ENCODE measurements around the gene GTPBP6.
A peak's percentile ranks its signal among the peaks of the same experiment; 100 is the strongest.

GTPBP6 gene

DNA sequence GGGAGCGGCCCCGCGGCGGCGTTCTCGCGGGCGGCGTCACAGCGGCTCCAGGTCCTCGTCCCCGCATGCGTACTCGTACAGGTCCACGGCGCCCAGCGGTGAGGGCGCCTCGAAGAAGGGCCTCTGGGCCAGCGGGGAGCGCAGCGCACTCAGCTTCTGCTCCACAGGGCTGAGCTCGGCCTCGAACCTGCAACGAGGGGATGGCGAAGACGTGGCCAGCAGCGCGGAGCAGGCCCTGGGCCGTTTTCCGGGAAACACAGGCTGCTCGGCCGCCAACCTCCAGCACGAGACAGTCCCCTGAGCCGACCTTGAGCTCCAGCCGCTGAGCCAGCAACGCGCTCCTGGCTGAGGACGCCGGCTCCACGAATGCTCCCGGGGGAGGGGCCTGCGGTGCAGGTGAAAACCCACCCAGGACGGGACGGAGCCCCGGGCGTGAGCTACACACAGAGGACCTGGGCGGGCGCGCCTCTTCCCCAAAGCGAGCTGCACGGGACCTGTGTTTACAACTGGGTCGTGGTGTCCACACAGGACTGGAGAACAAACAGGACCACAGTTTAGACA lies 15.8 kb upstream of the GTPBP6 start:
- no peak overlapping the region for H3K4ac ChIP-seq (ENCODE audit: low read length)
- H3K9ac ChIP-seq (ENCODE audit: low read depth, low read length, poor library complexity), result peak overlapping the region; percentile 21
- no peak overlapping the region for H2AK5ac ChIP-seq (ENCODE audit: low read depth, low read length)
- H3K23ac ChIP-seq (ENCODE audit: low read depth, low read length, poor library complexity), result peak overlapping the region; percentile 85
- no peak overlapping the region for H4K8ac ChIP-seq (ENCODE audit: low read depth, low read length)
- no peak overlapping the region for H3K18ac ChIP-seq (ENCODE audit: low read length)
- H2BK12ac ChIP-seq (ENCODE audit: low read length), result no peak overlapping the region
- H3K79me1 ChIP-seq (ENCODE audit: low read depth, low read length), result peaks cover 12% of the 10 kb centered on the region
- H3K36me3 ChIP-seq (replicated peaks in 1 of 2; ENCODE audit: control insufficient read depth in 2 of 2, insufficient read depth in 2 of 2, low read length in 2 of 2), result peaks cover 31 to 60% of the 10 kb centered on the region in 2 donors
- no peak overlapping the region for H3K4me2 ChIP-seq (ENCODE audit: insufficient read depth, low read length, poor library complexity, severe bottlenecking)
- H3K27me3 ChIP-seq (ENCODE audit: control insufficient read depth in 3 of 3, insufficient read depth in 3 of 3, low read depth in 1 of 3, low read length in 3 of 3), result no peaks in the 10 kb centered on the region
- H2BK120ac ChIP-seq (ENCODE audit: low read depth, low read length), result no peak overlapping the region
- H3K4me1 ChIP-seq (ENCODE audit: control insufficient read depth in 2 of 2, insufficient read depth in 1 of 2, low read depth in 1 of 2, low read length in 2 of 2), result peaks cover 3 to 6% of the 10 kb centered on the region in 2 donors
- no peak overlapping the region for H3K4me3 ChIP-seq (ENCODE audit: low read length in 2 of 2)
- no peak overlapping the region for H3K27ac ChIP-seq (replicated peaks; ENCODE audit: low read length)
- no peak overlapping the region for H4K91ac ChIP-seq (ENCODE audit: low read depth, low read length, poor library complexity)
- peaks cover 7 to 10% of the 10 kb centered on the region in 2 donors for H3K9me3 ChIP-seq (replicated peaks in 1 of 2; ENCODE audit: control insufficient read depth in 2 of 2, insufficient read depth in 1 of 2, low read depth in 1 of 2, low read length in 2 of 2)
- no peak overlapping the region for H2AFZ ChIP-seq (ENCODE audit: low read length)
- H3K14ac ChIP-seq (ENCODE audit: low read length), result peak overlapping the region; percentile 38
- DNase-seq (ENCODE audit: low spot score), result no peak
- H2BK15ac ChIP-seq (ENCODE audit: low read length), result no peak overlapping the region
- WGBS, 2 donors (ENCODE audit: extremely low coverage in 2 of 2, insufficient read length in 2 of 2, insufficient replicate concordance in 1 of 2), result no CpG with 5 or more reads among the region's 53 CpGs
- H2BK5ac ChIP-seq (ENCODE audit: low read length), result peak overlapping the region; percentile 87

DNA sequence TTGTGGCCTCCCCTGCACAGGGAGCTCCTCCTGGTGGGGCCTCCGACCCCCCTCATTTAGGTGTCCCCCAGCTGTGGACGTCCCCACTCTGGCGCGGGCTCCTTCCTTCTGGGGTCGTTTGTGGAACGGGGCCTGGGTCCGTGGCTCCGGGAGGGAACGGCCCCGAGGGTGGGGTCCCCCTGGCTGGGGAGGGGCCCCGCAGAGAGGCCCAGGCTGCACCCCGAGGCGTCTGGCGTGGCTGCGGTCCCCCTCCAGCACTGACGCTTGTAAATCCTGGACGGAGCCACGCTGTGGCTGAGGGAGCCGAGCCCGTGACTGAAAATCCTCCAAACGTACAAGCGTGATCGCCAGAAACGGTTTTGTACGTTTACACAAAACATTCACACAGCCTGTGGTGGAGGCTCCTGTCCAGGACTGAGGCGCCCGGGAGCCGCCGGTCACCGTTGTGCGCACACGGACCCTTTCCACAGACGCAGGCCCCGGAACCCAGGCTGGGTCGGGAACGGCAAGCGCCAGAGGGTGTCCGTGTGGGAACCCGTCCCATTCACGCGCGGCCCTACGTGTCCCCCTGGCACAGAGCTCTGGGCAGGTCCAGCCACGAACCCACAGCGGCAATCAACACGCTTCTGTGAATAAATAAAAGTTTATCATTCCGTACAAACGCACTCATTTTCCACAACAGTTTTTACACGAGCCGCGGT lies 15.2 kb upstream of the GTPBP6 start:
- no peak overlapping the region for H3K4me3 ChIP-seq (ENCODE audit: low read length in 2 of 2)
- no peak overlapping the region for H2BK12ac ChIP-seq (ENCODE audit: low read length)
- peaks cover 3 to 6% of the 10 kb centered on the region in 2 donors for H3K4me1 ChIP-seq (ENCODE audit: control insufficient read depth in 2 of 2, insufficient read depth in 1 of 2, low read depth in 1 of 2, low read length in 2 of 2)
- H3K27me3 ChIP-seq (ENCODE audit: control insufficient read depth in 3 of 3, insufficient read depth in 3 of 3, low read depth in 1 of 3, low read length in 3 of 3), result no peaks in the 10 kb centered on the region
- H4K8ac ChIP-seq (ENCODE audit: low read depth, low read length), result no peak overlapping the region
- H2BK15ac ChIP-seq (ENCODE audit: low read length), result no peak overlapping the region
- peaks cover 29 to 56% of the 10 kb centered on the region in 2 donors for H3K36me3 ChIP-seq (replicated peaks in 1 of 2; ENCODE audit: control insufficient read depth in 2 of 2, insufficient read depth in 2 of 2, low read length in 2 of 2)
- H2AFZ ChIP-seq (ENCODE audit: low read length), result no peak overlapping the region
- no peak overlapping the region for H2BK120ac ChIP-seq (ENCODE audit: low read depth, low read length)
- peaks cover 7 to 10% of the 10 kb centered on the region in 2 donors for H3K9me3 ChIP-seq (replicated peaks in 1 of 2; ENCODE audit: control insufficient read depth in 2 of 2, insufficient read depth in 1 of 2, low read depth in 1 of 2, low read length in 2 of 2)
- no peak for DNase-seq (ENCODE audit: low spot score)
- H4K91ac ChIP-seq (ENCODE audit: low read depth, low read length, poor library complexity), result no peak overlapping the region
- peak overlapping the region; percentile 24 for H2BK5ac ChIP-seq (ENCODE audit: low read length)
- peaks cover 12% of the 10 kb centered on the region for H3K79me1 ChIP-seq (ENCODE audit: low read depth, low read length)
- H3K4me2 ChIP-seq (ENCODE audit: insufficient read depth, low read length, poor library complexity, severe bottlenecking), result no peak overlapping the region
- H3K18ac ChIP-seq (ENCODE audit: low read length), result no peak overlapping the region
- no CpG with 5 or more reads among the region's 51 CpGs for WGBS, 2 donors (ENCODE audit: extremely low coverage in 2 of 2, insufficient read length in 2 of 2, insufficient replicate concordance in 1 of 2)
- peak overlapping the region; percentile 8 for H3K14ac ChIP-seq (ENCODE audit: low read length)
- no peak overlapping the region for H3K27ac ChIP-seq (replicated peaks; ENCODE audit: low read length)
- peak overlapping the region; percentile 89 for H3K23ac ChIP-seq (ENCODE audit: low read depth, low read length, poor library complexity)
- no peak overlapping the region for H3K4ac ChIP-seq (ENCODE audit: low read length)
- no peak overlapping the region for H2AK5ac ChIP-seq (ENCODE audit: low read depth, low read length)
- no peak overlapping the region for H3K9ac ChIP-seq (ENCODE audit: low read depth, low read length, poor library complexity)

DNA sequence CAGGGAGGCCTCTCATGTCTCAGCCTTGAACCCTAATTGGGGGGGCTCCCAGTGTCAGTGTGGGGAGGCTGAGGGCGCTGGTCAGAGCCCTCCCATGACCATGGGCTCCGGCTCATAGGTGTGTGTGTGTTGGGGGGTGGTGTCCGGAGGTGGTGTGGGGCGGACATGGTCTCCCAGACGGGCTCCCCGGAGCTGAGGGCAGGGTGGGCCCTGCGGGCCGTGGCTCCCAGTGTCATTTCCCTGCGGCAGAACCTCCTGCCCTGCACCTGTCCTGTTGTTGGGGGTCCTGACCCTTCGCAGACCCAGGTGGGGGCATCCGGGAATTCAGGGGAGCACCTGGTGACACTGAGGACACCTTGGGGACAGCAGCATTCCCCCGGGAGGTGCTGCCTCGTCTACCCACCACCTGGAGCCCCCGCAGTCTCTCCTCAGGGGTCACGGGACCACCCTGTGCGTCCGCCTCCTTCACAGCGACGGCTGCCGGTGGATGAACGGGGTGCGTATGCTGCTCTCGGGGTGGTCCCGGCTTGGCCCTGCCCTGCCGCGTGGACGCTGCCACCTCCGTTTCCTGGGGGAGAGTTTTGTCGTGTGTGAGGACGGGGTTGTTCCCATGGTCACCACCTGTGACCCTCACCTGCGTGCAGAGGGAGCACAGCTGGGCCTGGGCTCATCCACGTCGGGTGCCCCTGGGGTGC lies 14.5 kb upstream of the GTPBP6 start:
- peaks cover 25 to 49% of the 10 kb centered on the region in 2 donors for H3K36me3 ChIP-seq (replicated peaks in 1 of 2; ENCODE audit: control insufficient read depth in 2 of 2, insufficient read depth in 2 of 2, low read length in 2 of 2)
- peaks cover 9% of the 10 kb centered on the region for H3K79me1 ChIP-seq (ENCODE audit: low read depth, low read length)
- no peak overlapping the region for H3K27ac ChIP-seq (replicated peaks; ENCODE audit: low read length)
- H4K91ac ChIP-seq (ENCODE audit: low read depth, low read length, poor library complexity), result no peak overlapping the region
- no peak overlapping the region for H2BK15ac ChIP-seq (ENCODE audit: low read length)
- H3K23ac ChIP-seq (ENCODE audit: low read depth, low read length, poor library complexity), result peak overlapping the region; percentile 91
- H3K9ac ChIP-seq (ENCODE audit: low read depth, low read length, poor library complexity), result peak overlapping the region; percentile 12
- H2BK5ac ChIP-seq (ENCODE audit: low read length), result peak overlapping the region; percentile 24
- peaks cover 4 to 10% of the 10 kb centered on the region in 2 donors for H3K9me3 ChIP-seq (replicated peaks in 1 of 2; ENCODE audit: control insufficient read depth in 2 of 2, insufficient read depth in 1 of 2, low read depth in 1 of 2, low read length in 2 of 2)
- no peak overlapping the region for H3K4me3 ChIP-seq (ENCODE audit: low read length in 2 of 2)
- peak overlapping the region; percentile 63 for H2BK12ac ChIP-seq (ENCODE audit: low read length)
- H3K18ac ChIP-seq (ENCODE audit: low read length), result no peak overlapping the region
- no peak overlapping the region for H4K8ac ChIP-seq (ENCODE audit: low read depth, low read length)
- peaks cover 3 to 6% of the 10 kb centered on the region in 2 donors for H3K4me1 ChIP-seq (ENCODE audit: control insufficient read depth in 2 of 2, insufficient read depth in 1 of 2, low read depth in 1 of 2, low read length in 2 of 2)
- H3K4ac ChIP-seq (ENCODE audit: low read length), result no peak overlapping the region
- no CpG with 5 or more reads among the region's 33 CpGs for WGBS, 2 donors (ENCODE audit: extremely low coverage in 2 of 2, insufficient read length in 2 of 2, insufficient replicate concordance in 1 of 2)
- no peaks in the 10 kb centered on the region for H3K27me3 ChIP-seq (ENCODE audit: control insufficient read depth in 3 of 3, insufficient read depth in 3 of 3, low read depth in 1 of 3, low read length in 3 of 3)
- no peak overlapping the region for H3K14ac ChIP-seq (ENCODE audit: low read length)
- H2AFZ ChIP-seq (ENCODE audit: low read length), result no peak overlapping the region
- H2AK5ac ChIP-seq (ENCODE audit: low read depth, low read length), result peak overlapping the region; percentile 63
- H2BK120ac ChIP-seq (ENCODE audit: low read depth, low read length), result no peak overlapping the region
- no peak overlapping the region for H3K4me2 ChIP-seq (ENCODE audit: insufficient read depth, low read length, poor library complexity, severe bottlenecking)
- no peak for DNase-seq (ENCODE audit: low spot score)

DNA sequence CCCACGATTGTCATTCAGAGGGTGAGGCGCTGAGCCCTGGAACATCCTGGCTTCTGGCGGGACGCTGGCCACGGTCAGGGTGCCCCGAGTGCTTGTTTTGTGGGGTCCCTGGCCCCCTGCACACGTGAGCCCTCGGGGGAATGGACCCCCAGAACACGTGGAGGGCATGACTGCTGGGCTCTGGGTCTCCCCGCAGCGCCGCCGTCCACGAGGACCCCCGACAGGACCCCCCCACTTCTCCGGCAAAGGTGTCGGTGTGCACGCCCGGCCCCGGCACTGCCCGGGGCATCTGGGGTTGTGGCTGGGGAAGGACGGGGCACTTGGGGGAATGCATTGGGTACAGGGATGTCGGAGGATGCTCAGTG lies 13.9 kb upstream of the GTPBP6 start:
- H3K4me2 ChIP-seq (ENCODE audit: insufficient read depth, low read length, poor library complexity, severe bottlenecking), result no peak overlapping the region
- peak overlapping the region; percentile 91 for H3K23ac ChIP-seq (ENCODE audit: low read depth, low read length, poor library complexity)
- H4K91ac ChIP-seq (ENCODE audit: low read depth, low read length, poor library complexity), result no peak overlapping the region
- no peak overlapping the region for H2AK5ac ChIP-seq (ENCODE audit: low read depth, low read length)
- no peak overlapping the region for H4K8ac ChIP-seq (ENCODE audit: low read depth, low read length)
- H2AFZ ChIP-seq (ENCODE audit: low read length), result no peak overlapping the region
- no peak overlapping the region for H2BK15ac ChIP-seq (ENCODE audit: low read length)
- no peaks in the 10 kb centered on the region for H3K27me3 ChIP-seq (ENCODE audit: control insufficient read depth in 3 of 3, insufficient read depth in 3 of 3, low read depth in 1 of 3, low read length in 3 of 3)
- no peak overlapping the region for H2BK12ac ChIP-seq (ENCODE audit: low read length)
- peak overlapping the region; percentile 24 for H2BK5ac ChIP-seq (ENCODE audit: low read length)
- H3K4ac ChIP-seq (ENCODE audit: low read length), result no peak overlapping the region
- H3K4me1 ChIP-seq (ENCODE audit: control insufficient read depth in 2 of 2, insufficient read depth in 1 of 2, low read depth in 1 of 2, low read length in 2 of 2), result peaks cover 3 to 6% of the 10 kb centered on the region in 2 donors
- WGBS, 2 donors (ENCODE audit: extremely low coverage in 2 of 2, insufficient read length in 2 of 2, insufficient replicate concordance in 1 of 2), result no CpG with 5 or more reads among the region's 23 CpGs
- H3K36me3 ChIP-seq (replicated peaks in 1 of 2; ENCODE audit: control insufficient read depth in 2 of 2, insufficient read depth in 2 of 2, low read length in 2 of 2), result peaks cover 20 to 43% of the 10 kb centered on the region in 2 donors
- no peak for DNase-seq (ENCODE audit: low spot score)
- no peak overlapping the region for H2BK120ac ChIP-seq (ENCODE audit: low read depth, low read length)
- H3K27ac ChIP-seq (replicated peaks; ENCODE audit: low read length), result no peak overlapping the region
- H3K4me3 ChIP-seq (ENCODE audit: low read length in 2 of 2), result no peak overlapping the region
- no peak overlapping the region for H3K14ac ChIP-seq (ENCODE audit: low read length)
- H3K18ac ChIP-seq (ENCODE audit: low read length), result no peak overlapping the region
- peaks cover 9% of the 10 kb centered on the region for H3K79me1 ChIP-seq (ENCODE audit: low read depth, low read length)
- H3K9me3 ChIP-seq (replicated peaks in 1 of 2; ENCODE audit: control insufficient read depth in 2 of 2, insufficient read depth in 1 of 2, low read depth in 1 of 2, low read length in 2 of 2), result peaks cover 2 to 8% of the 10 kb centered on the region in 2 donors
- no peak overlapping the region for H3K9ac ChIP-seq (ENCODE audit: low read depth, low read length, poor library complexity)

All from neuronal stem cell (in vitro differentiated cells).